A673 (cell line): ENCODE measurements around the gene PALLD.
"Not testable (repeated sequence)": the region's sequence is repeated elsewhere in the genome, so short reads cannot be mapped to it uniquely, and the experiment has no call there.

Experiments
- CTCF ChIP-seq: fragments of 300-800, 200-600 bp; sonication (generic); conservative IDR thresholded peaks from 2 replicates; pipeline ENCODE4 v1.5.1; 2017; ENCODE audit warnings: low read depth, mild to moderate bottlenecking, antibody characterized with exemption, low read length, moderate library complexity, mixed read lengths
- EZH2 ChIP-seq: fragments of 200-600 bp; sonication (generic); IDR thresholded peaks from 2 replicates; pipeline ENCODE4 v1.6.1; 2017; ENCODE audit warnings: borderline replicate concordance, low read depth, mild to moderate bottlenecking, mixed read lengths, antibody characterized with exemption, low read length; ENCODE audit not compliant: poor library complexity, severe bottlenecking

- TF ChIP-seq CTCF, EZH2: not testable (repeated sequence)
Measured at GRCh38 chr4:168952821-168953246, 456.0 kb downstream of the PALLD start.
